HEK293 (cell line): ENCODE data around the gene OR10AD1.
A peak's percentile ranks its signal among the peaks of the same experiment; 100 is the strongest.

Source experiments
- CTCF ChIA-PET: fragments of 350-600 bp; formaldehyde crosslinking; extraction: SDS; loops from one replicate; lab custom pipeline; 2021; ENCODE audit warnings: antibody characterized with exemption; lab: Yijun Ruan, JAX
- POLR2A ChIA-PET: fragments of 300-600 bp; formaldehyde crosslinking; extraction: SDS; loops from one replicate; lab custom pipeline; 2020; ENCODE audit warnings: antibody characterized with exemption, inconsistent platforms; lab: Yijun Ruan, JAX
- H3K27ac ChIP-seq: fragments of 200-500 bp; sonication (Bioruptor generic); 2 replicates; pipeline ENCODE4 v1.5.1; 2014; ENCODE audit warnings: low read depth, low read length, control low read depth, inconsistent platforms; ENCODE audit errors: extremely low read depth
- H3K36me3 ChIP-seq, 2 experiments: fragments of 200-500 bp in 1 of 2; sonication (Bioruptor generic) in 1 of 2; 1 replicate in 1 of 2; 2 replicates in 1 of 2; pipeline ENCODE4 v1.5.1; 2014 to 2017; ENCODE audit warnings: inconsistent platforms in 2 of 2, low read length in 2 of 2; ENCODE audit not compliant: control insufficient read depth in 2 of 2, insufficient read depth in 1 of 2
- H3K4me1 ChIP-seq: fragments of 200-500 bp; sonication (Bioruptor generic); 2 replicates; pipeline ENCODE4 v1.5.1; 2014; ENCODE audit warnings: mild to moderate bottlenecking, low read length, inconsistent platforms; ENCODE audit not compliant: control insufficient read depth, insufficient read depth
- H3K4me3 ChIP-seq: 2 replicates; pipeline ENCODE4 v1.5.1; 2011; ENCODE audit warnings: low read depth, mild to moderate bottlenecking, control low read depth, low read length, moderate library complexity
- H3K9me3 ChIP-seq: fragments of 200-500 bp; sonication (Bioruptor generic); 2 replicates; pipeline ENCODE4 v1.5.1; 2014; ENCODE audit warnings: low read depth, low read length, inconsistent platforms; ENCODE audit not compliant: control insufficient read depth, insufficient read depth
- AEBP2 ChIP-seq: fragments of 450-650 bp; formaldehyde crosslinking; IDR thresholded peaks from 2 replicates; pipeline ENCODE4 v1.5.1; 2016; ENCODE audit warnings: missing biosample characterization, missing genetic modification characterization, borderline replicate concordance
- CTCF ChIP-seq: fragments of 450-650 bp; formaldehyde crosslinking; IDR thresholded peaks from 2 replicates; pipeline ENCODE4 v1.5.1; 2016; ENCODE audit warnings: missing biosample characterization, missing genetic modification characterization
- GLIS1 ChIP-seq: fragments of 450-650 bp; formaldehyde crosslinking; IDR thresholded peaks from 2 replicates; pipeline ENCODE4 v1.5.1; 2016; ENCODE audit warnings: missing biosample characterization, missing genetic modification characterization
- OSR2 ChIP-seq: fragments of 450-650 bp; formaldehyde crosslinking; IDR thresholded peaks from 2 replicates; pipeline ENCODE4 v1.5.1; 2016; ENCODE audit warnings: missing biosample characterization, missing genetic modification characterization
- PRDM6 ChIP-seq: fragments of 450-650 bp; formaldehyde crosslinking; IDR thresholded peaks from 2 replicates; pipeline ENCODE4 v1.5.1; 2017; ENCODE audit warnings: missing biosample characterization, missing genetic modification characterization
- ZBTB20 ChIP-seq: fragments of 450-650 bp; formaldehyde crosslinking; IDR thresholded peaks from 2 replicates; pipeline ENCODE4 v1.5.1; 2016; ENCODE audit warnings: missing biosample characterization, missing genetic modification characterization
- ZNF112 ChIP-seq: fragments of 450-650 bp; formaldehyde crosslinking; IDR thresholded peaks from 2 replicates; pipeline ENCODE4 v1.5.0; 2017; ENCODE audit warnings: missing biosample characterization, missing genetic modification characterization
- ZNF184 ChIP-seq: fragments of 450-650 bp; IDR thresholded peaks from 2 replicates; pipeline ENCODE4 v1.5.1; 2018; ENCODE audit warnings: missing biosample characterization, mild to moderate bottlenecking, missing genetic modification characterization
- ZNF19 ChIP-seq: fragments of 450-650 bp; formaldehyde crosslinking; IDR thresholded peaks from 2 replicates; pipeline ENCODE4; 2016; ENCODE audit warnings: missing biosample characterization, missing genetic modification characterization, low read depth
- ZNF239 ChIP-seq: fragments of 450-650 bp; formaldehyde crosslinking; IDR thresholded peaks from 2 replicates; pipeline ENCODE4 v1.5.1; 2016; ENCODE audit warnings: missing biosample characterization, missing genetic modification characterization
- ZNF335 ChIP-seq: fragments of 450-650 bp; formaldehyde crosslinking; conservative IDR thresholded peaks from 2 replicates; pipeline ENCODE4 v1.5.1; 2016; ENCODE audit warnings: missing biosample characterization, missing genetic modification characterization
- ZNF391 ChIP-seq: fragments of 450-650 bp; formaldehyde crosslinking; IDR thresholded peaks from 2 replicates; pipeline ENCODE4 v1.5.1; 2016; ENCODE audit warnings: low read depth, missing biosample characterization, missing genetic modification characterization, borderline replicate concordance
- ZNF423 ChIP-seq: fragments of 450-650 bp; formaldehyde crosslinking; IDR thresholded peaks from 2 replicates; pipeline ENCODE4 v1.5.1; 2016; ENCODE audit warnings: missing biosample characterization, missing genetic modification characterization
- ZNF518A ChIP-seq: fragments of 450-650 bp; formaldehyde crosslinking; conservative IDR thresholded peaks from 2 replicates; pipeline ENCODE4 v1.5.1; 2016; ENCODE audit warnings: low read depth, missing biosample characterization, missing genetic modification characterization
- ZNF521 ChIP-seq: fragments of 450-650 bp; formaldehyde crosslinking; IDR thresholded peaks from 2 replicates; pipeline ENCODE4 v1.5.1; 2017; ENCODE audit warnings: missing biosample characterization, mild to moderate bottlenecking, missing genetic modification characterization
- ZNF560 ChIP-seq: fragments of 450-650 bp; formaldehyde crosslinking; IDR thresholded peaks from 2 replicates; pipeline ENCODE4 v1.5.1; 2017; ENCODE audit warnings: missing biosample characterization, missing genetic modification characterization, borderline replicate concordance
- ZNF692 ChIP-seq: fragments of 450-650 bp; formaldehyde crosslinking; IDR thresholded peaks from 2 replicates; pipeline ENCODE4 v1.5.1; 2016; ENCODE audit warnings: missing biosample characterization, missing genetic modification characterization
- ZNF791 ChIP-seq: fragments of 450-650 bp; formaldehyde crosslinking; IDR thresholded peaks from 2 replicates; pipeline ENCODE4 v1.5.1; 2016; ENCODE audit warnings: missing biosample characterization, missing genetic modification characterization
- ZSCAN18 ChIP-seq: fragments of 450-650 bp; formaldehyde crosslinking; IDR thresholded peaks from 2 replicates; pipeline ENCODE4 v1.5.1; 2016; ENCODE audit warnings: missing biosample characterization, missing genetic modification characterization

OR10AD1 gene

GRCh38 chr12:48201091-48201490 is 2.0 kb downstream of the OR10AD1 start (continued):
- TF ChIP-seq ZNF391 (tag by site-specific recombination): no peak

GRCh38 chr12:48199774-48200221 is 3.3 kb downstream of the OR10AD1 start:
- ChIA-PET CTCF (interaction anchor here (0.7 to 2.9 kb wide), 4 partner anchors 10 to 599 kb away, joined by 3 to 19 read pairs (median 4); no protein-coding TSS in a partner anchor), POLR2A (no interaction called here)
- Histone ChIP-seq H3K9me3 (no peaks in the 10 kb centered on the region), H3K4me3 (no peak overlapping the region), H3K36me3 (no peaks in the 10 kb centered on the region), H3K27ac (peak overlapping the region; percentile 43), H3K4me1 (peaks cover 16% of the 10 kb centered on the region)
- TF ChIP-seq ZNF112 (tag by site-specific recombination) (no peak), ZNF423 (tag by site-specific recombination) (0 out of 2 replicates have a peak, but pooled peaks have one; percentile 9), ZBTB20 (tag by site-specific recombination) (0 out of 2 replicates have a peak, but pooled peaks have one; percentile 38), PRDM6 (tag by site-specific recombination) (peak; percentile 55), ZNF335 (tag by site-specific recombination) (0 out of 2 replicates have a peak, but pooled peaks have one; percentile 31)

GRCh38 chr12:48198985-48199384 is 4.1 kb downstream of the OR10AD1 start:
- ChIA-PET CTCF (interaction anchor here (0.7 to 2.9 kb wide), 5 partner anchors 10 to 419 kb away, joined by 3 to 19 read pairs (median 4); no protein-coding TSS in a partner anchor), POLR2A (interaction anchor here (0.9 kb wide), 1 partner anchor 419 kb away, joined by 3 read pairs; no protein-coding TSS in a partner anchor)
- TF ChIP-seq ZNF518A (tag by site-specific recombination): no peak
- no peak for TF ChIP-seq ZNF239 (tag by site-specific recombination)
- TF ChIP-seq ZNF19 (tag by site-specific recombination): no peak
- TF ChIP-seq CTCF (tag by site-specific recombination): no peak
- no peak for TF ChIP-seq ZNF184 (tag by site-specific recombination)
- TF ChIP-seq ZNF692 (tag by site-specific recombination): no peak
- no peak for TF ChIP-seq ZNF791 (tag by site-specific recombination)
- no peak for TF ChIP-seq ZNF521
- no peak for TF ChIP-seq ZNF560 (tag by site-specific recombination)
- no peak for TF ChIP-seq AEBP2 (tag by site-specific recombination)
- no peak for TF ChIP-seq ZSCAN18 (tag by site-specific recombination)
- no peak for TF ChIP-seq GLIS1
- no peak for TF ChIP-seq OSR2 (tag by site-specific recombination)

More at GRCh38 chr12:48198985-48199384, 4.1 kb downstream of the OR10AD1 start:
- Histone ChIP-seq H3K4me1 (peaks cover 16% of the 10 kb centered on the region), H3K4me3 (peak overlapping the region; percentile 71), H3K9me3 (no peaks in the 10 kb centered on the region), H3K27ac (peak overlapping the region; percentile 43; the same call in 1 of the 2 replicates), H3K36me3 (no peaks in the 10 kb centered on the region)
